ENCODE data around the gene MED13L.

Gene MED13L

DNA sequence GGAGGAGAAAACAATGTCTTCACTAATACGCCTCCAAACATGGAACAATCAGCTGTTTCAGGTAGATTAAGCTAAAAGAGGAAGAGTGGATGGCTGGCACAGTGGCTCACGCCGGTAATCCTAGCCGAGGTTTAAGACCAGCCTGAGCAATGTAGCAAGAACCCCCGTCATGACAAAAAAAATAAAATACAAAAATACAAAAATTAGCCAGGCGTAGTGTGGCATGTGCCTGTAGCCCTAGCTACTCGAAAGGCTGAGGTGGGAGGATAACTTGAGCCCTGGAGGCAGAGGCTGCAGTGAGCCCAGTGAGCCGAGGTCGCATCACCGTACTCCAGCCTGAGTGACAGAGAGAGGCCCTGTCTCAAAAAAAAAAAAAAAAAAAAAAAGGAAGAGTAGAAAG is 1.2 kb upstream of the MED13L start:
- DNase-seq (ENCODE audit: low read depth in 2 of 3, low spot score in 1 of 3): no peak

DNA sequence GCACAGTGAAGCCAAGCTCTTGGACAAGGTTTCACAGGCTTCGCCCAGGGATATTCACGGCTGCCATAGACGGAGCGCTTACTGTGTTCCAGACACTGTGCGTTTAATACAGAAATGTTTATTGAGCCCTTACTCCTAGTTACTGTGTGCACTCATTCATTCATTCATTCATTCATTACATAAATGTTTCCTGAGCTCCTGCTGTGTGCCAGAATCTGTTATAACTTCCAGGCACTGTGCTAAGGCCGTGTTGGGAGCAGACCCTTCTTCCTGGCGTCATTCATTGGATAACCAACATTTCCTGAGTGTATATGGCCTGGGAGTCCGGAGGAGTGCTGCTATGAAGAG is 760 bp upstream of the MED13L start:
- no peak for DNase-seq (ENCODE audit: low read depth in 2 of 3, low spot score in 1 of 3)

- peak; percentile 37 to 44 (median 43) for DNase-seq (ENCODE audit: low read depth in 2 of 3, low spot score in 1 of 3)
Observed at GRCh38 chr12:116276652-116277466, 634 bp downstream of the MED13L start.

DNA sequence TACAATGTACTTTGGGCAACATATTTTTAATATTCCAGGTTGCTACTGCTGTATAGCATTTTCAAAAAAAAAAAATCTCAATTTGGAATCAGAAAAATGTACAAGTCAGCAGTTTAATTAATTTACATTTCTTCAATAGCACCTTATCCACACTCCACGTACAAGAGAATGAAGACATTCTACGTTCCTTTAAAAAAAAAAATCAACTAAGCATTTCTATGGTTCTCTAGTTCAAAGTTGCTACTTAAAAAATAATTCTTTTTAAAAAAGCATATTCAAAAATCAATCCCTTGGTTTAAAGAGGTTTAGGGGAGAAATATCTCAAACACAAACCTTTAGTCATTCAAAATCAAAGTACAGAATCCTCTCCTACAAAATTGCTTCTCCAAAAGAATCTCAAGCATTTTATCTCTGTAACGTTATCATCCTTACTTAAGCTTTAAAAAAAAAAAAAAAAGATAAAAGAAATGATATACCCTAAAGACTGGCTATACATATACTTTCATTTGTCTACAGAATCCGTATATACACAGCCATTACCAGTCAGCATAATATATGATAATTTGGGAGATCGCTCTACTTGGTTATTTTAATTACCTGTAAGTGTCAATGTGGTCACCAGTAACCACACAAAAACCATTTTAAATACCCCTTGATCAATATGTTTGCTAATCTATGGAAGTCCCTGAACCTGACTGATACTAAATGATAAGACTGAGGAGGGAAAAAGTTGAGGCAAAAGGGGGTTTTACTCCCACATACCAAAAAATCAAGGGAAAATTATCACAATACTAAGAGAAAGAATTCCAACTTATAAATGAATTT is 2.7 kb downstream of the MED13L start:
- DNase-seq (ENCODE audit: low read depth in 2 of 3, low spot score in 1 of 3): no peak

DNA sequence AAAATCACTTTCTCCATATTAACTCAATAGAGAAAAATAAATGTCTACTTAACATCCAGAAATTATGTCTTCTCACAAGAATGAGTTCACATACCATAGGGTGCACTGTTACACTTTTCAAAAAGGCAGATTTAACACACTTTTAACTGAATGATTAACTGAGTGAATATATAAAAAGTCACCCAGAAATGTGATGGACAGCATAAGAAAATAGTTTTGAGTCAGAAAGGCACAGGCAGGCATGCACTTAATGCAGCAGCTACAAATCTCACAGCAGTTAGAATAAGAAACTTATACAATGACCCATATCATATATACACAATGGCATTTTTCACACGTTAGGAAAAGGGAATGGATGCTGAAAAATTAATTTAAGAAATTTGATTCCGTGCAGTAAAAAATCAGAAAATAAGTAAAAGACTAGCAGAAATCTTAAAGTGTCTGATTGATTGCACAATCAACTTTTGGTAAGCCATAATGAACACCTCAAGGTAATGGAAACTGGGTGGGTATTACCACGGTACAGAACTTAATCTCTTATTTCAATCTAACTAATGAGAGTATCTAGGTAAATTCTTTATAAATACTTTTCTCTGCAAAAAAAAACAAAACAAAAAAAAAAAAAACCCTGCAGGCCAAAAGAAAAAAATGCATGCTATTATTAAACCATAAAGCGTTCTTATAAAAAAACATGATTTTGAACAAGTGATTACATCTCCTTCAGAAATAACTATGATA is 3.5 kb downstream of the MED13L start:
- DNase-seq (ENCODE audit: low read depth in 2 of 3, low spot score in 1 of 3): no peak

GRCh38 chr12:116267948-116268347 is 9.5 kb downstream of the MED13L start:
- DNase-seq (ENCODE audit: low read depth in 2 of 3, low spot score in 1 of 3): no peak

GRCh38 chr12:116266631-116267349 is 10.7 kb downstream of the MED13L start:
- DNase-seq (ENCODE audit: low read depth in 2 of 3, low spot score in 1 of 3): no peak

DNA sequence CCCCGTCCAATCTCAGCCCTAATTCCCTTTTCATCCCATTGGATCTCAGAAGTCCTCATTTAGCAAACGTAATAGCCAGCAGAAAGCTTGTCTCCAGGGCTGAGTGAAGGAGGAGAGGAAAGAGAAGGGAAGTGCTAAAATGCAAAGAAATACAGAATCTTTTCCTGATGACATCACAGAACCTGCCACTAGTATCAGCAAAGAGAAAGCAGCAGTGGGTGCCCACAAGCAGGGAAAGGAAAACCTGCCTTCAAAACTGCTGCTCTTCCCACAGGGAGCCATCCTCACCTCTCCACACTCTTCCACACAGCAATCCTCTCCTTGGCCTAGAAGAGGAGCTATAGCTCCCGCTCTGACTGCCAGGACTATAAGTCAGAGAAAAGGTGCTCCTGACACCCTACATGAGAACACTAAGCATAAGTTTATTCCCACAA is 11.3 kb downstream of the MED13L start:
- no peak for DNase-seq (ENCODE audit: low read depth in 2 of 3, low spot score in 1 of 3)

DNA sequence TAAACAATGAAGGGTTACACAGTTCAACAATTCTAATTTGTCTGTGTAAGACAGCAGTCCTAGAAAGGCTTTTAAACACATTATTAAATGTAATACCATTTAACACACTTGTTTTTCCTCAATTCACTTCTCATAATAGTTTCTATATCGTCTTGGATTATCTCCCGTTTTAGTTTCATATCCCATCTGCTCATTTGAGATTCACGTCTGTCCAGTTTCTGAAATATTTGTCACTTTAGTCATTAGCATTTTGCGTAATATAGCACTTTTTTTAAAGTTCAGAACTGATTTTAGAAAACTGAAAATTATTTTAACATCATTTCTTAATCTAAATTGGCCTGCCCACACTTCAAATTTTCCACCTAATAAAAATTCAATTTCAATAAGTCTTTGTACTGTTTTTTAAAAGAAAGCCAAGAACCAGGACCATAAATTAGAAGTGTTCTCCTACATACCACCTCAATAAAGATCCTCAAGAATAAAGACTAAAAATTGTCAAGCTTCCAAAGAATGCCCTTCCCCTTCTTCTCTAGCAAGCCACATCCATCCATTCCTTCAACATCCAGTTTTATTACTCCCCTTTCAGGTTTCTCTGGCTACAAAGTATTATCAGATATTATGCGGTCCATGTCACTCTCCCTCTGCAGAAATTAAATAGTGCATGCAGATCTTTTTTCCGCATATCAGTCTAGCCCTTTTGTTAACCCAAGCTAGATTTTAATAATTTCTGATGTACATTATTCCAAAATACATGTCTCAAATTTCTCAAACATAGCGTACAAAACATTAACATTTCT is 11.9 kb downstream of the MED13L start:
- no peak for DNase-seq (ENCODE audit: low read depth in 2 of 3, low spot score in 1 of 3)

GRCh38 chr12:116264525-116265070 is 12.9 kb downstream of the MED13L start:
- no peak for DNase-seq (ENCODE audit: low read depth in 2 of 3, low spot score in 1 of 3)

GRCh38 chr12:116263844-116264243 is 13.6 kb downstream of the MED13L start:
- no peak for DNase-seq (ENCODE audit: low read depth in 2 of 3, low spot score in 1 of 3)

GRCh38 chr12:116263431-116263830 is 14.1 kb downstream of the MED13L start:
- no peak for DNase-seq (ENCODE audit: low read depth in 2 of 3, low spot score in 1 of 3)

- no peak for DNase-seq (ENCODE audit: low read depth in 2 of 3, low spot score in 1 of 3)
Observed at GRCh38 chr12:116262741-116263140, 14.8 kb downstream of the MED13L start.

GRCh38 chr12:116261525-116262100 is 15.9 kb downstream of the MED13L start:
- no peak for DNase-seq (ENCODE audit: low read depth in 2 of 3, low spot score in 1 of 3)

DNA sequence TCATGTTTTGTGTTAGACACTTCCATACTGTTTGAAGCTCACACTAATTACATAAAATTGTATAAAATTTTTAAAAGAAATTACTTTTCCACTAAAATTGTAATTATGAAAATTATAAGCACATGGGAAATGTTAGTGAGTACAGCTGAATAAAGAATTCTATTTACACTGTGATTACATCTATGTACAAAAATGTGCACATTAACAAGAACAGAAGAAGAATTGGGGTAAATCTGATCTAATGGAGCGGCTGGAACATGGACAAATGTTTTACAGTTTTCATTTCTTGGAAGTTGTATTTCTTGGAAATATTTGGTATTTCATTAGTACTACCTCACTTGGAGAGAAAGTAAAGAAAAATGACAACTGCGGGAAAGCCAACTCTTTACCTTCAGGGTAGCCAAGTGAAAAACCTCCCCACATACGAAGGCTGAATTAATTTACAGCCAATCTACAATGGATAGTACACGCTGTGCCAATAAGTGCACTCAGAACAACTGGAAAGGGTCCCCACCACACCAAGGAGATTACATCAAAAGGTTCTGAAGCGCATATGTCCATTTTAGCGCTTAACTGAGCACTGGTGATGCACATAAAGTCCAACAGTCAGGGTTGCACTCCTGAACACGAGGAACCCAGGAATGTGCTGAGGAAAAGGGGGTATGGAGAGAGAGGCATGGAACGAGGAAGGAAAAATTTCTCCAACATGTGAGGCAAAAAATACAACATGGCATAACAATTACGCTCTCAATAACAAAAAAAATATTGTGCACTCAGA is 17.5 kb downstream of the MED13L start:
- no peak for DNase-seq (ENCODE audit: low read depth in 2 of 3, low spot score in 1 of 3)

GRCh38 chr12:116257826-116258225 is 19.7 kb downstream of the MED13L start:
- DNase-seq (ENCODE audit: low read depth in 2 of 3, low spot score in 1 of 3): no peak

- DNase-seq (ENCODE audit: low read depth in 2 of 3, low spot score in 1 of 3): no peak
Observed at GRCh38 chr12:116257215-116257614, 20.3 kb downstream of the MED13L start.

GRCh38 chr12:116249938-116250337 is 27.6 kb downstream of the MED13L start:
- DNase-seq (ENCODE audit: low read depth in 2 of 3, low spot score in 1 of 3): no peak

DNA sequence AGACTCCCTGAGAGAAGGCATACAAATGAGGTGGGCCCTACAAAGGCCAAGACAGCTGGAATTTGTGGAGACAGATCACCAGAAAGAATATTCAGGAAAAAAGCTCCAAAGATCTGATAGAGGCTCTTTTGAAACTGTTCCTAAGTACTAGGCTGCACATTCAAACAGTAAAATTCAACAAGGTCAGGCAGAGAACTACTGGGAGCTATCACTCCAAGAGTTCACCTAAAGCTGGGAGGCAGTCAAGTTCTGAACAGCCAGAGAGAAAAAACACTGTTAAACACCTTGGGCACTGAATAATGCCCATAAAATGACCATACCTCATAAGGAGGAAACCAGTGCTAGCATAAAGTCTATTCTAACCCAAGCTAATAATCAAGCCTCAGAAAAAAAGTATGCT is 28.6 kb downstream of the MED13L start:
- DNase-seq (ENCODE audit: low read depth in 2 of 3, low spot score in 1 of 3): no peak

Data from stimulated activated CD4-positive, alpha-beta T cell treated with anti-CD3 and anti-CD28 coated beads, Interleukin-12 subunit alpha, Interleukin-12 subunit beta, amount 100 ng/mL, for 48 hours (primary cell).